Liver (tissue), 1 donor: Measurements from ENCODE around the gene GRAMD1A.

Experiments
- FOXA1 ChIP-seq: IDR thresholded peaks from 2 replicates; pipeline ENCODE4 v1.6.1; 2016; ENCODE audit warnings: antibody characterized with exemption
- REST ChIP-seq: IDR thresholded peaks from 2 replicates; pipeline ENCODE4 v1.6.1; 2016; ENCODE audit warnings: antibody characterized with exemption, mild to moderate bottlenecking
- TF ChIP-seq, protein P1 (sequence below): IDR thresholded peaks from 2 replicates; pipeline ENCODE4 v1.6.1; 2016; ENCODE audit warnings: antibody characterized with exemption

DNA sequence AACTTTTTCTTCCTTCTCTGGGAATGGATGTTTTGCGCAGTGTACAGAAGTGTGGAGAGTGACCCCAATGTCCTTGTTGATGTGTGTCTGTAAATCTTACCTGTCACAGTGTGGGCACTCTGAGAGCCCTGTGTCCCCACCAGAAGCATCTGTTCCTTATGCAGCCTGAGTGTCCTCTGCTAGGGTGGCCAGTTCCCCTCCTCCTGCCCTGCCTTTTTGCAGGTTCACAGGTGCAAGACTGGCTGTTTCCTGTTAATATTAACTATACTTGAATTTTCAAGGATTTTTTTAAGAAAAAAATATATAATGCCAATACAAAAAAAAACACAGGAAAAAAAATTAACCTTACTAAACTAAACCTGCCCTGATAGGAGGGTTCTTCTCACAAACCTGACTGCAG is 12.0 kb upstream of the GRAMD1A start:
- no peak for TF ChIP-seq FOXA1
- TF ChIP-seq, protein P1, sequence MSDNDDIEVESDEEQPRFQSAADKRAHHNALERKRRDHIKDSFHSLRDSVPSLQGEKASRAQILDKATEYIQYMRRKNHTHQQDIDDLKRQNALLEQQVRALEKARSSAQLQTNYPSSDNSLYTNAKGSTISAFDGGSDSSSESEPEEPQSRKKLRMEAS = no peak
- TF ChIP-seq REST = no peak
